Neural crest cell (in vitro differentiated cells): ENCODE measurements around the gene NT5DC1. TPM values are rescaled to one million over a fixed set of nuclear protein-coding genes. Genes with fewer than 3 reads are reported as not detected.

Experiments
- DNase-seq: peaks from one replicate; pipeline ENCODE4 v3.0.0; 2021; ENCODE audit warnings: low read depth, mixed read lengths, low spot score
- H3K27ac Mint-ChIP-seq: one replicate; pipeline ENCODE4 v1.8.0; 2021; ENCODE audit warnings: mild to moderate bottlenecking, mixed read lengths; ENCODE audit not compliant: unreplicated experiment
- H3K27me3 Mint-ChIP-seq: 2 replicates; pipeline ENCODE4 v1.8.0; 2021; ENCODE audit warnings: low read depth, mild to moderate bottlenecking, mixed read lengths
- H3K36me3 Mint-ChIP-seq: 2 replicates; pipeline ENCODE4 v1.8.0; 2021; ENCODE audit warnings: low read depth, mild to moderate bottlenecking, mixed read lengths
- H3K4me1 Mint-ChIP-seq: 2 replicates; pipeline ENCODE4 v1.8.0; 2021; ENCODE audit warnings: mixed read lengths
- H3K4me3 Mint-ChIP-seq: one replicate; pipeline ENCODE4 v1.8.0; 2021; ENCODE audit warnings: mild to moderate bottlenecking, mixed read lengths
- H3K9me3 Mint-ChIP-seq: 2 replicates; pipeline ENCODE4 v1.8.0; 2021; ENCODE audit warnings: mixed read lengths
- total RNA-seq: library from RNA; stranded (reverse); gene quantifications from 2 replicates; pipeline ENCODE4 v1.2.1, GENCODE V29; 2021
- TF ChIP-seq, protein P1 (sequence below): fragments of 200-600 bp; sonication (generic); conservative IDR thresholded peaks from 2 replicates; pipeline ENCODE4 v1.5.0; 2021; ENCODE audit warnings: antibody characterized with exemption, mild to moderate bottlenecking

NT5DC1 gene
- total RNA-seq, 1 donor from 2014 or later: 33.2 TPM

DNA sequence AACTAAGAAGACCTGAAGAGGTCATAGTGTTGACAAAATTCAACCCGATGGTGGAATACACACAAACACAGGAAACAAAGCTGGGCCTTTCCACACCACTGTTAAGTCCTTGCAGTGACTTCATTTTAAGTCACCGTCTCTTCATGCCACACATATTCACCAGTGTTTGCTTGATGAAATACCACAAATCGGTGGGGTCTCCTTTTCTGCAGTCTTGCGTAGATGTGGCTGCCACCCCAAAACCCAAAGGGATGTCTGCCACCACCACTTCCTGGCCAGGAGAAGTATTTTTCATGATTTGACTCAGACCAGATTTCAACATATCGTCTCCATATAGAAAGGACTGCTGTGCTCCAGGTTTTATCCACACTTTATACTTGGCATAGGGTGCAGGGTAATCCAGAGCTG lies 36.3 kb downstream of the NT5DC1 start:
- peaks cover under 1% of the 10 kb centered on the region for H3K36me3 Mint-ChIP-seq
- H3K4me1 Mint-ChIP-seq: no peaks in the 10 kb centered on the region
- no peaks in the 10 kb centered on the region for H3K27me3 Mint-ChIP-seq
- TF ChIP-seq, protein P1, sequence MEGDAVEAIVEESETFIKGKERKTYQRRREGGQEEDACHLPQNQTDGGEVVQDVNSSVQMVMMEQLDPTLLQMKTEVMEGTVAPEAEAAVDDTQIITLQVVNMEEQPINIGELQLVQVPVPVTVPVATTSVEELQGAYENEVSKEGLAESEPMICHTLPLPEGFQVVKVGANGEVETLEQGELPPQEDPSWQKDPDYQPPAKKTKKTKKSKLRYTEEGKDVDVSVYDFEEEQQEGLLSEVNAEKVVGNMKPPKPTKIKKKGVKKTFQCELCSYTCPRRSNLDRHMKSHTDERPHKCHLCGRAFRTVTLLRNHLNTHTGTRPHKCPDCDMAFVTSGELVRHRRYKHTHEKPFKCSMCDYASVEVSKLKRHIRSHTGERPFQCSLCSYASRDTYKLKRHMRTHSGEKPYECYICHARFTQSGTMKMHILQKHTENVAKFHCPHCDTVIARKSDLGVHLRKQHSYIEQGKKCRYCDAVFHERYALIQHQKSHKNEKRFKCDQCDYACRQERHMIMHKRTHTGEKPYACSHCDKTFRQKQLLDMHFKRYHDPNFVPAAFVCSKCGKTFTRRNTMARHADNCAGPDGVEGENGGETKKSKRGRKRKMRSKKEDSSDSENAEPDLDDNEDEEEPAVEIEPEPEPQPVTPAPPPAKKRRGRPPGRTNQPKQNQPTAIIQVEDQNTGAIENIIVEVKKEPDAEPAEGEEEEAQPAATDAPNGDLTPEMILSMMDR: no peak
- H3K4me3 Mint-ChIP-seq: no peak overlapping the region
- DNase-seq: no peak
- H3K9me3 Mint-ChIP-seq: peaks cover under 1% of the 10 kb centered on the region
- no peak overlapping the region for H3K27ac Mint-ChIP-seq

DNA sequence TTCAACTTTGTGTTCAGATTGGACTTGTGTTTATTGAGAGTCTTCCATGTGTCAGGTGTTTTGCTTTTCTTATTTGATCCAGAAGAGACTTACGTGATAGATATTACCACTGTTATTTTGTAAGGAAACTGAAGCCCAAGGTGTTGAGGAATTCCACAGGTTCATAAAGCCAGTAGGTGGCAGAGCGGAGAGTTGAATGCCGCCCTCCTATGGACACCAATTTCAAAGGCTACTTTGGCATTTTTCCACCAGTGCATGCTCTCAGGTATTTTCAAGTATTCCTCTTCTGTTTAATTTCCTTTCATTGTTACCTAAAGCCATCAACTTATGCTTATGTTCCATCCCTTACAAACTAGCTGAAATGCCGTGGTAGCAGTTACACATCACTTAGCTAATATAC lies 39.3 kb downstream of the NT5DC1 start:
- H3K4me1 Mint-ChIP-seq: peaks cover 5% of the 10 kb centered on the region

DNA sequence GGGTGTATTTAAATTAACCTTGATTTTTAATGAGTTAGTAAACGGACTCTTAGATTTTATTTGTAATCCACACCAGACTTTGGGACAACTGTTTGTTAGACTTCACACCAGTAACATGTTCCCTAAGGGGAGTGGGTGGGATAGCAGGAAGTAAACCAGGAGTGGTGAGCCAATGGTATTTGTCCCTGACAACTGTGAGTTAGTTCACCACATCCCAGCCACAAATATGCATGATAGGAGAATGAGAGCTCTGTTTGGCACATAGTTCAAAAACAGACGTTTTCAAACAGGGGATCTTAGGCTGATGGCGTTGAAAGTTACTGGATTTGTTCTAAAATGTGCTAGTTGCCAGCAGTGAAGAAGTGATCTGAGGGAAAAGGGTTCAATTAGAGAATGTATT lies 44.0 kb downstream of the NT5DC1 start:
- no peak overlapping the region for H3K27ac Mint-ChIP-seq

More for the DNA sequence above, 39.3 kb downstream of the NT5DC1 start:
- H3K27me3 Mint-ChIP-seq: no peaks in the 10 kb centered on the region
- no peak for DNase-seq
- H3K36me3 Mint-ChIP-seq: no peaks in the 10 kb centered on the region
- no peak overlapping the region for H3K4me3 Mint-ChIP-seq
- H3K27ac Mint-ChIP-seq: no peak overlapping the region
- TF ChIP-seq, protein P1: no peak
- H3K9me3 Mint-ChIP-seq: no peaks in the 10 kb centered on the region

DNA sequence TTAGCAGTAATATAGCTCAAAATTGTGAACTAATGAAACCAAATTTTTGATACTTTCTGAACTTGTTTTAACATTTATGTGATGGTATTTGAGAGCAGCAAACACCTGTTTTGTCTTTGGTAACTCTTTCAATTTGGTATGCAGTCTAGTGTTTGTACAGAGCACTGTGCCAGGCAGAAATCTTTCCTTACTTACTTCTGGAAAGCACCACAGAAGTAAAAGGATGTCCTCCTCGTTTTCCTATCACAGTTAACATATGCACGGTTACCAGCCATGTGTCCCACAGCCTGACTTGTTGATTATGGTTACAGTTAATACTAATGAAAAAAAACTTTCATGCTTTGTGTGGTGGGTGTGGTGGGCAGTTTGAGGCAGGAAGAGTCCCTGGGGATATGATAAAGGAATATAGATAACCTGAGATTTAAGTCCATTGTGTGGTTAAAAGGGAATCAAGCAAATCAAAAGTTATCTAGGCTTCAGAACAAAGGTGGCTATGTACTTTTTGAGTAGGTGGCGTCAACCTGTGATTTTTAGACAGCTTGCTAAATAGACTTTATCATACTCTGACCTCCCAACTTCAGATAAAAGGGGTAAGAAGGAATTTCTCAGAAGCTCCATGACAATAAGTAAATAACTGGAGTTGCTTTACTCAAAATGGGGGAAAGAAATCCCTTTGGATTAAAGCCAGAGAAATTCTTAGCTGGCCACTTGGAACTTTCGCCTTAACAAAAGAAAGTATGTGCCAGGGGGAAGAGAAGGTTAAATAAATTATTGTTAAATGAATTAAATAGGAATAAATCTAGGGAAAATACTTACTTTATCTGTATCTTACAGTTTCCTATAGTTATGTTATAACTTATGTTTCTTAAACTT lies 45.4 kb downstream of the NT5DC1 start:
- H3K4me1 Mint-ChIP-seq: peaks cover 5% of the 10 kb centered on the region
- H3K36me3 Mint-ChIP-seq: no peaks in the 10 kb centered on the region
- H3K27ac Mint-ChIP-seq: no peak overlapping the region

More for the DNA sequence above, 44.0 kb downstream of the NT5DC1 start:
- H3K27me3 Mint-ChIP-seq: no peaks in the 10 kb centered on the region
- TF ChIP-seq, protein P1: no peak
- no peak overlapping the region for H3K4me3 Mint-ChIP-seq
- DNase-seq: no peak
- peaks cover 5% of the 10 kb centered on the region for H3K4me1 Mint-ChIP-seq
- no peaks in the 10 kb centered on the region for H3K36me3 Mint-ChIP-seq
- H3K9me3 Mint-ChIP-seq: no peaks in the 10 kb centered on the region

DNA sequence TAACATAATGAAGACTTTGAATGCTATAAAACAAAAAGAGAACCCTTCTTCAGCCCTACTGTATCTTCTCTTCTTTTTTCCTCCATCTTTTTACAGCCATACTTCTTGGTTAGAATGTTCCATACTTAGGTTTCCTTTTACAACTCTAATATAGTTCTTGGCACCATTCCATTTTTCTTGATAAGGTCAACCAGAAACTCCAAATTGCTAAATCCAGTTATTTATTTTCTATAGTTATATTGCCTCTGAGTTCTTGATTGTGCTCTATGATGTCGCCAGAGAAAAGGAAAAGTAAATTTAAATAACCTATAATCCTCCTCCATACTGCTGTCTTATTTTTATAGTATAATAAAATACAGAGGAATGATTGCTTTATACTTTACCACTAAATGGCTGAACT lies 52.0 kb downstream of the NT5DC1 start:
- DNase-seq: no peak
- no peak overlapping the region for H3K27ac Mint-ChIP-seq
- TF ChIP-seq, protein P1: no peak
- no peaks in the 10 kb centered on the region for H3K4me1 Mint-ChIP-seq
- H3K4me3 Mint-ChIP-seq: no peak overlapping the region
- no peaks in the 10 kb centered on the region for H3K27me3 Mint-ChIP-seq
- no peaks in the 10 kb centered on the region for H3K9me3 Mint-ChIP-seq
- no peaks in the 10 kb centered on the region for H3K36me3 Mint-ChIP-seq

More for the DNA sequence above, 45.4 kb downstream of the NT5DC1 start:
- DNase-seq: no peak
- TF ChIP-seq, protein P1: no peak
- H3K27me3 Mint-ChIP-seq: no peaks in the 10 kb centered on the region
- H3K4me3 Mint-ChIP-seq: no peak overlapping the region
- H3K9me3 Mint-ChIP-seq: no peaks in the 10 kb centered on the region
